HEK293 (cell line): ENCODE results near the gene LRRC15.

ENCODE experiments used
- CTCF ChIA-PET: fragments of 350-600 bp; formaldehyde crosslinking; extraction: SDS; loops from one replicate; lab custom pipeline; 2021; ENCODE audit warnings: antibody characterized with exemption; lab: Yijun Ruan, JAX
- POLR2A ChIA-PET: fragments of 300-600 bp; formaldehyde crosslinking; extraction: SDS; loops from one replicate; lab custom pipeline; 2020; ENCODE audit warnings: antibody characterized with exemption, inconsistent platforms; lab: Yijun Ruan, JAX
- H3K27ac ChIP-seq: fragments of 200-500 bp; sonication (Bioruptor generic); 2 replicates; pipeline ENCODE4 v1.5.1; 2014; ENCODE audit warnings: low read depth, low read length, control low read depth, inconsistent platforms; ENCODE audit errors: extremely low read depth
- H3K36me3 ChIP-seq, 2 experiments: fragments of 200-500 bp in 1 of 2; sonication (Bioruptor generic) in 1 of 2; 1 replicate in 1 of 2; 2 replicates in 1 of 2; pipeline ENCODE4 v1.5.1; 2014 to 2017; ENCODE audit warnings: inconsistent platforms in 2 of 2, low read length in 2 of 2; ENCODE audit not compliant: control insufficient read depth in 2 of 2, insufficient read depth in 1 of 2
- H3K4me1 ChIP-seq: fragments of 200-500 bp; sonication (Bioruptor generic); 2 replicates; pipeline ENCODE4 v1.5.1; 2014; ENCODE audit warnings: mild to moderate bottlenecking, low read length, inconsistent platforms; ENCODE audit not compliant: control insufficient read depth, insufficient read depth
- H3K4me3 ChIP-seq: 2 replicates; pipeline ENCODE4 v1.5.1; 2011; ENCODE audit warnings: low read depth, mild to moderate bottlenecking, control low read depth, low read length, moderate library complexity
- H3K9me3 ChIP-seq: fragments of 200-500 bp; sonication (Bioruptor generic); 2 replicates; pipeline ENCODE4 v1.5.1; 2014; ENCODE audit warnings: low read depth, low read length, inconsistent platforms; ENCODE audit not compliant: control insufficient read depth, insufficient read depth
- GLIS1 ChIP-seq: fragments of 450-650 bp; formaldehyde crosslinking; IDR thresholded peaks from 2 replicates; pipeline ENCODE4 v1.5.1; 2016; ENCODE audit warnings: missing biosample characterization, missing genetic modification characterization
- GLIS2 ChIP-seq: fragments of 450-650 bp; formaldehyde crosslinking; IDR thresholded peaks from 2 replicates; pipeline ENCODE4 v1.5.1; 2016; ENCODE audit warnings: missing biosample characterization, missing genetic modification characterization
- IKZF3 ChIP-seq: fragments of 450-650 bp; IDR thresholded peaks from 2 replicates; pipeline ENCODE4 v1.5.0; 2018; ENCODE audit warnings: missing biosample characterization, mild to moderate bottlenecking, missing genetic modification characterization, moderate library complexity
- ZIC2 ChIP-seq: fragments of 450-650 bp; formaldehyde crosslinking; IDR thresholded peaks from 2 replicates; pipeline ENCODE4 v1.5.1; 2016; ENCODE audit warnings: missing biosample characterization, missing genetic modification characterization
- ZNF121 ChIP-seq: fragments of 450-650 bp; formaldehyde crosslinking; IDR thresholded peaks from 2 replicates; pipeline ENCODE4 v1.5.1; 2016; ENCODE audit warnings: missing biosample characterization, missing genetic modification characterization
- ZNF223 ChIP-seq: fragments of 450-650 bp; formaldehyde crosslinking; IDR thresholded peaks from 2 replicates; pipeline ENCODE4 v1.5.1; 2016; ENCODE audit warnings: missing biosample characterization, missing genetic modification characterization
- ZNF248 ChIP-seq: fragments of 450-650 bp; formaldehyde crosslinking; IDR thresholded peaks from 2 replicates; pipeline ENCODE4 v1.5.1; 2017; ENCODE audit warnings: missing biosample characterization, missing genetic modification characterization
- ZNF335 ChIP-seq: fragments of 450-650 bp; formaldehyde crosslinking; conservative IDR thresholded peaks from 2 replicates; pipeline ENCODE4 v1.5.1; 2016; ENCODE audit warnings: missing biosample characterization, missing genetic modification characterization
- ZNF529 ChIP-seq: fragments of 450-650 bp; formaldehyde crosslinking; IDR thresholded peaks from 2 replicates; pipeline ENCODE4 v1.5.1; 2017; ENCODE audit warnings: missing genetic modification characterization, missing biosample characterization; ENCODE audit not compliant: insufficient replicate concordance
- ZNF560 ChIP-seq: fragments of 450-650 bp; formaldehyde crosslinking; IDR thresholded peaks from 2 replicates; pipeline ENCODE4 v1.5.1; 2017; ENCODE audit warnings: missing biosample characterization, missing genetic modification characterization, borderline replicate concordance
- ZNF600 ChIP-seq: fragments of 450-650 bp; formaldehyde crosslinking; IDR thresholded peaks from 2 replicates; pipeline ENCODE4 v1.5.1; 2016; ENCODE audit warnings: missing biosample characterization, missing genetic modification characterization
- ZNF747 ChIP-seq: fragments of 450-650 bp; formaldehyde crosslinking; IDR thresholded peaks from 2 replicates; pipeline ENCODE4 v1.5.1; 2016; ENCODE audit warnings: missing biosample characterization, missing genetic modification characterization
- ZSCAN23 ChIP-seq: fragments of 450-650 bp; formaldehyde crosslinking; IDR thresholded peaks from 2 replicates; pipeline ENCODE4 v1.5.1; 2016; ENCODE audit warnings: missing biosample characterization, missing genetic modification characterization
- TF ChIP-seq, protein P1 (sequence below): fragments of 450-650 bp; formaldehyde crosslinking; IDR thresholded peaks from 2 replicates; pipeline ENCODE4 v1.5.1; 2016; ENCODE audit warnings: missing biosample characterization, missing genetic modification characterization
- TF ChIP-seq, protein P2 (sequence below): fragments of 450-650 bp; formaldehyde crosslinking; IDR thresholded peaks from 2 replicates; pipeline ENCODE4 v1.5.1; 2016; ENCODE audit warnings: missing biosample characterization, missing genetic modification characterization
- TF ChIP-seq, protein P3 (sequence below): fragments of 450-650 bp; formaldehyde crosslinking; optimal IDR thresholded peaks from 2 replicates; pipeline ENCODE3; 2016; ENCODE audit warnings: missing biosample characterization, mild to moderate bottlenecking, missing genetic modification characterization
- TF ChIP-seq, protein P4 (sequence below): fragments of 450-650 bp; formaldehyde crosslinking; IDR thresholded peaks from 2 replicates; pipeline ENCODE4 v1.5.1; 2016; ENCODE audit warnings: missing biosample characterization, missing genetic modification characterization
- TF ChIP-seq, protein P5 (sequence below): fragments of 450-650 bp; formaldehyde crosslinking; IDR thresholded peaks from 2 replicates; pipeline ENCODE4 v1.5.1; 2016; ENCODE audit warnings: missing biosample characterization, missing genetic modification characterization
- TF ChIP-seq, protein P6 (sequence below): fragments of 450-650 bp; formaldehyde crosslinking; IDR thresholded peaks from 2 replicates; pipeline ENCODE4 v1.5.1; 2016; ENCODE audit warnings: missing biosample characterization, missing genetic modification characterization

The LRRC15 gene

DNA sequence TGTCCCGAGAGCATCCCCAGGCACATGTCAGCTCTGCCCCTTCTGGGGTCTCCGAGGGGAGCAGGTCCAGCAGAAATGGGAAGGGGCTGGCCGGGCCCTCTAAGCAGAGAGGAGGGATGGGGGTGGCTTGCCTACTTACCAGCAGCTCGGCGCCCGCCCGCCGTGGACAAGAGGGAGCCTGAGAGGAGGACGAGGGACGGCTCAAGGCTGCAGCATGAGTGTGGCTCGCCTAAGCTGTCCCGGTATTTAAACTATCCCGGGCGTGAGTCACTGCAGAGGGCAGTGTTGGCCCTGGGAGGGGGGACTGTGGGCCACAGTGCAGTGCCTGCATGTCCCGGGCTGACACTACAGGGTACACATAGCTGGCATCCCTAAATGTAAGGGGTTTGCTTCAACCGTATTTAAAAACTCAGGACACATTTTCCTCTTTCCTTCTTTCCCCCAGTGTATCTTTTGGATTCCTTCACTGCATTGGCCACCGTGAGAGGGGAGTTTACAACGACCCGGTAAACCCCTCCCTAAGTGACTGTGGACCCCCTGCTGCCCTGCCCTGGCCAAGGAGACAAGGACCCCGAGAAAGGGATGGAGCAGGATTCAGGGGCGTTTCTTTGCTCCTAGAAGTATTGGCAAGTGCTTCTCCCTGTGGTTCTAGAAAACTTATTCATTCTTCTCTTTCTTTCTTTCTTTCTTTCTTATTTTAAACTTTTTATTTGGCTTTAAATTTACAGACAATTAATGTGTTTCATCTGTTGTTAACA, at the start of gene LRRC15:
Gene LRRC15 (minus strand): TSS at position 222 of the 758 bp plus-strand sequence. CDS start 8,700 bp downstream, outside the sequence.
- no peaks in the 10 kb centered on the region for H3K4me1 ChIP-seq
- ChIA-PET POLR2A (no interaction called here), CTCF (no interaction called here)
- no peaks in the 10 kb centered on the region for H3K36me3 ChIP-seq
- TF ChIP-seq, protein P1, sequence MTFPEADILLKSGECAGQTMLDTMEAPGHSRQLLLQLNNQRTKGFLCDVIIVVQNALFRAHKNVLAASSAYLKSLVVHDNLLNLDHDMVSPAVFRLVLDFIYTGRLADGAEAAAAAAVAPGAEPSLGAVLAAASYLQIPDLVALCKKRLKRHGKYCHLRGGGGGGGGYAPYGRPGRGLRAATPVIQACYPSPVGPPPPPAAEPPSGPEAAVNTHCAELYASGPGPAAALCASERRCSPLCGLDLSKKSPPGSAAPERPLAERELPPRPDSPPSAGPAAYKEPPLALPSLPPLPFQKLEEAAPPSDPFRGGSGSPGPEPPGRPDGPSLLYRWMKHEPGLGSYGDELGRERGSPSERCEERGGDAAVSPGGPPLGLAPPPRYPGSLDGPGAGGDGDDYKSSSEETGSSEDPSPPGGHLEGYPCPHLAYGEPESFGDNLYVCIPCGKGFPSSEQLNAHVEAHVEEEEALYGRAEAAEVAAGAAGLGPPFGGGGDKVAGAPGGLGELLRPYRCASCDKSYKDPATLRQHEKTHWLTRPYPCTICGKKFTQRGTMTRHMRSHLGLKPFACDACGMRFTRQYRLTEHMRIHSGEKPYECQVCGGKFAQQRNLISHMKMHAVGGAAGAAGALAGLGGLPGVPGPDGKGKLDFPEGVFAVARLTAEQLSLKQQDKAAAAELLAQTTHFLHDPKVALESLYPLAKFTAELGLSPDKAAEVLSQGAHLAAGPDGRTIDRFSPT: peak; percentile 32; the same call in 1 of the 2 replicates
- TF ChIP-seq ZNF335 (tag by site-specific recombination) (peak; percentile 47), IKZF3 (0 out of 2 replicates have a peak, but pooled peaks have one; percentile 33), GLIS2 (tag by site-specific recombination) (peak; percentile 53; the same call in 1 of the 2 replicates), ZNF560 (no peak), ZNF747 (no peak), GLIS1 (tag by site-specific recombination) (0 out of 2 replicates have a peak, but pooled peaks have one; percentile 12), ZIC2 (tag by site-specific recombination) (0 out of 2 replicates have a peak, but pooled peaks have one; percentile 12), ZNF600 (tag by site-specific recombination) (peak; percentile 48), ZNF121 (tag by site-specific recombination) (0 out of 2 replicates have a peak, but pooled peaks have one; percentile 20)
- TF ChIP-seq, protein P2, sequence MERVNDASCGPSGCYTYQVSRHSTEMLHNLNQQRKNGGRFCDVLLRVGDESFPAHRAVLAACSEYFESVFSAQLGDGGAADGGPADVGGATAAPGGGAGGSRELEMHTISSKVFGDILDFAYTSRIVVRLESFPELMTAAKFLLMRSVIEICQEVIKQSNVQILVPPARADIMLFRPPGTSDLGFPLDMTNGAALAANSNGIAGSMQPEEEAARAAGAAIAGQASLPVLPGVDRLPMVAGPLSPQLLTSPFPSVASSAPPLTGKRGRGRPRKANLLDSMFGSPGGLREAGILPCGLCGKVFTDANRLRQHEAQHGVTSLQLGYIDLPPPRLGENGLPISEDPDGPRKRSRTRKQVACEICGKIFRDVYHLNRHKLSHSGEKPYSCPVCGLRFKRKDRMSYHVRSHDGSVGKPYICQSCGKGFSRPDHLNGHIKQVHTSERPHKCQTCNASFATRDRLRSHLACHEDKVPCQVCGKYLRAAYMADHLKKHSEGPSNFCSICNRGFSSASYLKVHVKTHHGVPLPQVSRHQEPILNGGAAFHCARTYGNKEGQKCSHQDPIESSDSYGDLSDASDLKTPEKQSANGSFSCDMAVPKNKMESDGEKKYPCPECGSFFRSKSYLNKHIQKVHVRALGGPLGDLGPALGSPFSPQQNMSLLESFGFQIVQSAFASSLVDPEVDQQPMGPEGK (tag by site-specific recombination): 0 out of 2 replicates have a peak, but pooled peaks have one; percentile 45
- TF ChIP-seq, protein P3, sequence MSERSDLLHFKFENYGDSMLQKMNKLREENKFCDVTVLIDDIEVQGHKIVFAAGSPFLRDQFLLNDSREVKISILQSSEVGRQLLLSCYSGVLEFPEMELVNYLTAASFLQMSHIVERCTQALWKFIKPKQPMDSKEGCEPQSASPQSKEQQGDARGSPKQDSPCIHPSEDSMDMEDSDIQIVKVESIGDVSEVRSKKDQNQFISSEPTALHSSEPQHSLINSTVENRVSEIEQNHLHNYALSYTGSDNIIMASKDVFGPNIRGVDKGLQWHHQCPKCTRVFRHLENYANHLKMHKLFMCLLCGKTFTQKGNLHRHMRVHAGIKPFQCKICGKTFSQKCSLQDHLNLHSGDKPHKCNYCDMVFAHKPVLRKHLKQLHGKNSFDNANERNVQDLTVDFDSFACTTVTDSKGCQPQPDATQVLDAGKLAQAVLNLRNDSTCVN: no peak
- H3K9me3 ChIP-seq: no peaks in the 10 kb centered on the region
- H3K4me3 ChIP-seq: no peak within 1 kb of the TSS
- no peak within 1 kb of the TSS for H3K27ac ChIP-seq

DNA sequence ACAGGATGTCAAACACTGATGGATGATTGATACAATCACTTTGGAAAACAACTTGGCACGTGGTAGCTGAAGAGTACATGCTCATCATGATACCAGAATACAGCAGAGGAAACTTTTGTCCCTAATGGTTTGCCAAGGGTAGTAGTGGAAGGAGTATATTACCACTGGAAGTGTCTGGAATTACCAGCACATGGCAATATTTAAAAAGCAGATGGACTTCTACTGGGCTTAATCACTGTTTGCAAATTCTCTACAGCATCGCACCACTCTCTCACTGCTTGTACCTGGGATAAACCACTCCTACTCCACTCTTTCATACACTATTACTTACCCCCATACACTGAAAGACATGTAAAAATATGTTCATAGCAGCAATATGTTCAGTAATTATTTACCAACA, 49.1 kb upstream of the LRRC15 start:
- POLR2A ChIA-PET: no interaction called here
- no peak overlapping the region for H3K4me3 ChIP-seq
- no peaks in the 10 kb centered on the region for H3K9me3 ChIP-seq
- H3K4me1 ChIP-seq: peaks cover 10% of the 10 kb centered on the region
- peaks cover 5 to 70% of the 10 kb centered on the region in 2 experiments; a peak in 2 of 3 replicates for H3K36me3 ChIP-seq
- CTCF ChIA-PET: no interaction called here
- no peak overlapping the region for H3K27ac ChIP-seq
- TF ChIP-seq, protein P4, sequence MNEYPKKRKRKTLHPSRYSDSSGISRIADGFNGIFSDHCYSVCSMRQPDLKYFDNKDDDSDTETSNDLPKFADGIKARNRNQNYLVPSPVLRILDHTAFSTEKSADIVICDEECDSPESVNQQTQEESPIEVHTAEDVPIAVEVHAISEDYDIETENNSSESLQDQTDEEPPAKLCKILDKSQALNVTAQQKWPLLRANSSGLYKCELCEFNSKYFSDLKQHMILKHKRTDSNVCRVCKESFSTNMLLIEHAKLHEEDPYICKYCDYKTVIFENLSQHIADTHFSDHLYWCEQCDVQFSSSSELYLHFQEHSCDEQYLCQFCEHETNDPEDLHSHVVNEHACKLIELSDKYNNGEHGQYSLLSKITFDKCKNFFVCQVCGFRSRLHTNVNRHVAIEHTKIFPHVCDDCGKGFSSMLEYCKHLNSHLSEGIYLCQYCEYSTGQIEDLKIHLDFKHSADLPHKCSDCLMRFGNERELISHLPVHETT (tag by site-specific recombination): no peak
- TF ChIP-seq, protein P5, sequence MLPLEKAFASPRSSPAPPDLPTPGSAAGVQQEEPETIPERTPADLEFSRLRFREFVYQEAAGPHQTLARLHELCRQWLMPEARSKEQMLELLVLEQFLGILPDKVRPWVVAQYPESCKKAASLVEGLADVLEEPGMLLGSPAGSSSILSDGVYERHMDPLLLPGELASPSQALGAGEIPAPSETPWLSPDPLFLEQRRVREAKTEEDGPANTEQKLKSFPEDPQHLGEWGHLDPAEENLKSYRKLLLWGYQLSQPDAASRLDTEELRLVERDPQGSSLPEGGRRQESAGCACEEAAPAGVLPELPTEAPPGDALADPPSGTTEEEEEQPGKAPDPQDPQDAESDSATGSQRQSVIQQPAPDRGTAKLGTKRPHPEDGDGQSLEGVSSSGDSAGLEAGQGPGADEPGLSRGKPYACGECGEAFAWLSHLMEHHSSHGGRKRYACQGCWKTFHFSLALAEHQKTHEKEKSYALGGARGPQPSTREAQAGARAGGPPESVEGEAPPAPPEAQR: no peak
- TF ChIP-seq ZNF529 (tag by site-specific recombination): no peak
- TF ChIP-seq ZNF223: no peak
- TF ChIP-seq ZNF248: no peak
- TF ChIP-seq, protein P6, sequence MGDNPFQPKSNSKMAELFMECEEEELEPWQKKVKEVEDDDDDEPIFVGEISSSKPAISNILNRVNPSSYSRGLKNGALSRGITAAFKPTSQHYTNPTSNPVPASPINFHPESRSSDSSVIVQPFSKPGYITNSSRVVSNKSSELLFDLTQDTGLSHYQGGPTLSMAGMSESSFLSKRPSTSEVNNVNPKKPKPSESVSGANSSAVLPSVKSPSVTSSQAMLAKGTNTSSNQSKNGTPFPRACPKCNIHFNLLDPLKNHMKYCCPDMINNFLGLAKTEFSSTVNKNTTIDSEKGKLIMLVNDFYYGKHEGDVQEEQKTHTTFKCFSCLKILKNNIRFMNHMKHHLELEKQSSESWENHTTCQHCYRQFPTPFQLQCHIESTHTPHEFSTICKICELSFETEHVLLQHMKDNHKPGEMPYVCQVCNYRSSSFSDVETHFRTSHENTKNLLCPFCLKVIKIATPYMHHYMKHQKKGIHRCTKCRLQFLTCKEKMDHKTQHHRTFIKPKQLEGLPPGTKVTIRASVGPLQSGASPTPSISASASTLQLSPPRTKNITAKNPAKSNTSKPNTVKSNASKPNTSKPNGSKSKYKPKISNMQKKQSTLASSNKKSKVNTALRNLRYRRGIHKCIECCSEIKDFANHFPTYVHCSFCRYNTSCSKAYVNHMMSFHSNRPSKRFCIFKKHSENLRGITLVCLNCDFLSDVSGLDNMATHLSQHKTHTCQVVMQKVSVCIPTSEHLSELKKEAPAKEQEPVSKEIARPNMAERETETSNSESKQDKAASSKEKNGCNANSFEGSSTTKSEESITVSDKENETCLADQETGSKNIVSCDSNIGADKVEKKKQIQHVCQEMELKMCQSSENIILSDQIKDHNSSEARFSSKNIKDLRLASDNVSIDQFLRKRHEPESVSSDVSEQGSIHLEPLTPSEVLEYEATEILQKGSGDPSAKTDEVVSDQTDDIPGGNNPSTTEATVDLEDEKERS (tag by site-specific recombination): no peak
- TF ChIP-seq ZSCAN23 (tag by site-specific recombination): no peak
- TF ChIP-seq, protein P3: no peak
